DND-41 (cell line): ENCODE measurements around the gene GTF2IRD1.

Source experiments
- CTCF ChIP-seq: IDR thresholded peaks from 2 replicates; pipeline ENCODE4 v1.5.1; 2012; ENCODE audit warnings: borderline replicate concordance, low read length, moderate library complexity, mild to moderate bottlenecking; ENCODE audit not compliant: poor library complexity, severe bottlenecking; ENCODE audit errors: extremely low read depth
- EZH2 ChIP-seq: IDR thresholded peaks from 3 replicates; pipeline ENCODE4 v1.6.1; 2012; ENCODE audit warnings: borderline replicate concordance, low read depth, mild to moderate bottlenecking, moderate library complexity, low read length, inconsistent platforms; ENCODE audit not compliant: severe bottlenecking

GRCh38 chr7:74454925-74455288 lies 1.2 kb downstream of the GTF2IRD1 start:
- TF ChIP-seq CTCF (no peak), EZH2 (no peak)
